ENCODE results near the gene ZBTB47. TPM values are rescaled to one million over a fixed set of nuclear protein-coding genes. Genes with fewer than 3 reads are reported as not detected.

ZBTB47 gene
- total and polyA plus RNA-seq, 2 donors (not counting 3 experiments of a cell fraction or from before 2014, with no cell fraction given): 10.6 to 14.5 TPM

DNA sequence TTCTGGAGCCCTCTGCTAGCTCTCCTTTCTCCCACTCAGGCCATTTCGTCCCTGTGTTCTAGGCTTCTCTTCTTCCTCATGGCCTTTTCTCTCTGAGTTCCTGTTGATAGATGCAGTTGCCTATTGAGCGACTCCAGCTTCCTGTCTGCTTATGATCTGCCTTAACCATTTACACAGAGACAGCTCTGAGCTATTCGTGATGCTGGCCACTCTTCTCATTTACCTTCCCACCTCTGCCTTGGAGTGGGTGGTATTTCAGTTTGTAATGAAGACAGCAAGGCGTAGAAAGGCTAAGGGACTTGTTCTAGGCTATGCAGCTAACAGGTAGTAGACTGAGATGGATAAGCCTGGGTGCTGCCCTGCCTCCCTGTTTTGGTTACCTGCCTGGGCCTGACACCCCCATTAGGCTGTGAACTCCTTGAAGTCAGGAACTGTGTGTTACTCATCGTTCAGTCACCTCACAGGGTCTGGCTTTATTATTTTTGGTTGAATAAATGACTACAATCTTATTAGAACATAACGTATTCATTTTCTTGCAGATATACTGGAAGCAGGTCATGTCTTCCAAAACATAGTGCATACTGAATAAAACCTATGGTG, 12.6 kb upstream of the ZBTB47 start:
- TF ChIP-seq FOS (IDR thresholded peaks at IDR 0.05; ENCODE audit: borderline replicate concordance, insufficient read depth, low read length) (no peak), GATA2 (IDR thresholded peaks at IDR 0.05; ENCODE audit: insufficient read depth, insufficient read length, low read depth, low read length) (no peak), MYC (IDR thresholded peaks at IDR 0.05; ENCODE audit: low read depth, low read length) (no peak), POLR2A (IDR thresholded peaks at IDR 0.05; ENCODE audit: low read depth, low read length) (no peak), EZH2 (IDR thresholded peaks at IDR 0.05; ENCODE audit: borderline replicate concordance, low read depth, low read length, severe bottlenecking) (no peak), POLR2AphosphoS5 (IDR thresholded peaks at IDR 0.05; ENCODE audit: insufficient read depth, low read depth, low read length) (no peak), JUN (IDR thresholded peaks at IDR 0.05; ENCODE audit: borderline replicate concordance, insufficient read depth, insufficient read length, low read depth) (no peak)
- TF ChIP-seq, protein P1, sequence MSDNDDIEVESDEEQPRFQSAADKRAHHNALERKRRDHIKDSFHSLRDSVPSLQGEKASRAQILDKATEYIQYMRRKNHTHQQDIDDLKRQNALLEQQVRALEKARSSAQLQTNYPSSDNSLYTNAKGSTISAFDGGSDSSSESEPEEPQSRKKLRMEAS (IDR thresholded peaks at IDR 0.05; ENCODE audit: insufficient read depth, insufficient read length): no peak
- TF ChIP-seq, protein P2, sequence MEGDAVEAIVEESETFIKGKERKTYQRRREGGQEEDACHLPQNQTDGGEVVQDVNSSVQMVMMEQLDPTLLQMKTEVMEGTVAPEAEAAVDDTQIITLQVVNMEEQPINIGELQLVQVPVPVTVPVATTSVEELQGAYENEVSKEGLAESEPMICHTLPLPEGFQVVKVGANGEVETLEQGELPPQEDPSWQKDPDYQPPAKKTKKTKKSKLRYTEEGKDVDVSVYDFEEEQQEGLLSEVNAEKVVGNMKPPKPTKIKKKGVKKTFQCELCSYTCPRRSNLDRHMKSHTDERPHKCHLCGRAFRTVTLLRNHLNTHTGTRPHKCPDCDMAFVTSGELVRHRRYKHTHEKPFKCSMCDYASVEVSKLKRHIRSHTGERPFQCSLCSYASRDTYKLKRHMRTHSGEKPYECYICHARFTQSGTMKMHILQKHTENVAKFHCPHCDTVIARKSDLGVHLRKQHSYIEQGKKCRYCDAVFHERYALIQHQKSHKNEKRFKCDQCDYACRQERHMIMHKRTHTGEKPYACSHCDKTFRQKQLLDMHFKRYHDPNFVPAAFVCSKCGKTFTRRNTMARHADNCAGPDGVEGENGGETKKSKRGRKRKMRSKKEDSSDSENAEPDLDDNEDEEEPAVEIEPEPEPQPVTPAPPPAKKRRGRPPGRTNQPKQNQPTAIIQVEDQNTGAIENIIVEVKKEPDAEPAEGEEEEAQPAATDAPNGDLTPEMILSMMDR (IDR thresholded peaks at IDR 0.05; ENCODE audit: extremely low read depth in 1 of 2, insufficient read depth in 1 of 2, low read depth in 1 of 2, low read length in 2 of 2): no peak
- Histone ChIP-seq H3K27ac (ENCODE audit: insufficient read depth, low read depth, low read length) (no peak overlapping the region), H2AFZ (ENCODE audit: low read depth, low read length) (no peak overlapping the region), H3K79me2 (ENCODE audit: control insufficient read depth, insufficient read depth, low read length) (peaks cover 25% of the 10 kb centered on the region), H3K4me3 (replicated peaks in 1 of 3; ENCODE audit: insufficient read depth in 1 of 3, low read depth in 1 of 3, low read length in 3 of 3) (no peak overlapping the region), H3K36me3 (ENCODE audit: control insufficient read depth in 2 of 2, extremely low read depth in 1 of 2, insufficient read depth in 2 of 2, low read length in 2 of 2) (peaks cover 38 to 59% of the 10 kb centered on the region in 2 experiments), H3K27me3 (ENCODE audit: control insufficient read depth in 2 of 2, insufficient read depth in 2 of 2, low read length in 2 of 2) (no peaks in the 10 kb centered on the region), H4K20me1 (replicated peaks; ENCODE audit: control insufficient read depth, extremely low read depth, insufficient read depth, low read length) (peaks cover 3% of the 10 kb centered on the region), H3K9me1 (replicated peaks; ENCODE audit: control insufficient read depth, extremely low read depth, insufficient read depth, low read length) (no peaks in the 10 kb centered on the region), H3K9me3 (replicated peaks; ENCODE audit: control insufficient read depth, insufficient read depth, low read length) (no peaks in the 10 kb centered on the region), H3K4me1 (ENCODE audit: control insufficient read depth, extremely low read depth, insufficient read depth, low read length) (no peaks in the 10 kb centered on the region), H3K4me2 (ENCODE audit: insufficient read depth, low read length) (no peak overlapping the region), H3K9ac (replicated peaks; ENCODE audit: extremely low read depth, insufficient read depth, low read length) (no peak overlapping the region)
- BruUV-seq (replicated peaks): no TSS peak
- ChIA-PET POLR2A (no interaction called here), CTCF (interaction anchor here (1.7 kb wide), 1 partner anchor 27 kb away, joined by 6 read pairs; no protein-coding TSS in a partner anchor)
- dilution Hi-C loops (cut with MboI; ENCODE audit: extremely low pct_ligation_motif_present, low sequenced_read_pairs): no loop called here
- DNase-seq (ENCODE audit: low read depth, low spot score) (no peak), FAIRE-seq (no peak)
- intact Hi-C loops (cut with micrococcal nuclease): no loop called here
